ENCODE results near the gene POU2AF3. TPM values are rescaled to one million over a fixed set of nuclear protein-coding genes. Genes with fewer than 3 reads are reported as not detected.

Gene POU2AF3, protein sequence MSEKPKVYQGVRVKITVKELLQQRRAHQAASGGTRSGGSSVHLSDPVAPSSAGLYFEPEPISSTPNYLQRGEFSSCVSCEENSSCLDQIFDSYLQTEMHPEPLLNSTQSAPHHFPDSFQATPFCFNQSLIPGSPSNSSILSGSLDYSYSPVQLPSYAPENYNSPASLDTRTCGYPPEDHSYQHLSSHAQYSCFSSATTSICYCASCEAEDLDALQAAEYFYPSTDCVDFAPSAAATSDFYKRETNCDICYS
- 2.4 and 3.4 TPM in 2 replicates for polyA plus RNA-seq (2013)

DNA sequence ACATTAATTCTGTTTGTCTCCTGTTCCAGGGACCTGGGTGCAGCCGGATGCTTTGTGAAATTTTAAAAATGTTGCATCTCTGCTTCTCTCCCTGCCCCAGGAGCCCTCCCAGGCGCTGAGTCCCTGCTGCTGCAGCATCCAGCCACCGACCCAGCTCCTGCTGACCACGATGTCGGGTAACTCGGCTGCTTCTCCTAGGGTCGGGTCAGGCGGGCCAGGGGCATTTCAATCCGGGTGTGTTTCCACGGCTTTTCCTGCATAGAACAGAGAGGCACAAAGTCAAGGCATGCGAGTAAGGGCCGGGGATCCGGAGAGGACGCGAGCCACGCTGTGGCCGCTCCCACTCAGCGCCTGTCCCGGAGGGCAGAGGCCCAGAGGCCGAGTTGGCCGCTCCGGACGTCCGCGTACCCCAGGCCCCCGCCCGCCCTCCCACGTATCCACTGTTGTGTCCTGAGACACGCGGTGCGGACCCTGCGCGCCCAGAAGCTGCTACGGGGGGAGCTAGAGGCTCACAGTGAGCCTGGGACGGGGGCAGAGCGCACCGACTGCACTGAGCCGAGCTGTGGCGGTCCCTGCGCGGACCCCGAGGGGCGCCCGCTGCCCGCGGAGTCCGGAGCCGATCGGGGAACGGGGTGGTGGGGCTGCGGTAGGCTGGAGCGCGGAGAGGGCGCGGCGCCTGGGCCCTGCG is at the start of gene POU2AF3:
POU2AF3 (plus strand) TSS at position 134 of the 688 bp plus-strand sequence; CDS start at position 170, 36 bp downstream.
- Histone ChIP-seq H3K4me1 (ENCODE audit: control insufficient read depth in 1 of 2, insufficient read depth in 2 of 2, low read length in 2 of 2) (peaks cover 4 to 11% of the 10 kb centered on the region in 2 experiments), H3K9me3 (ENCODE audit: insufficient read depth, low read depth, low read length) (no peaks in the 10 kb centered on the region), H3K27me3 (ENCODE audit: insufficient read depth, low read length) (no peaks in the 10 kb centered on the region), H3K27ac (ENCODE audit: low read depth, low read length) (no peak within 1 kb of the TSS), H3K4me3 (ENCODE audit: low read depth, low read length) (peak within 1 kb of the TSS; percentile 73), H2AK5ac (ENCODE audit: low read length) (no peak within 1 kb of the TSS), H4K91ac (ENCODE audit: low read depth, low read length) (peak within 1 kb of the TSS; percentile 88), H2BK120ac (ENCODE audit: insufficient read depth, low read length, poor library complexity) (peak within 1 kb of the TSS; percentile 83), H4K8ac (ENCODE audit: low read depth, low read length) (peak within 1 kb of the TSS; percentile 59), H2BK12ac (ENCODE audit: low read length) (peak within 1 kb of the TSS; percentile 23), H3K79me1 (ENCODE audit: low read length) (peaks cover 19% of the 10 kb centered on the region), H3K36me3 (ENCODE audit: control insufficient read depth in 1 of 2, insufficient read depth in 2 of 2, low read length in 2 of 2) (no peaks in the 10 kb centered on the region), H3K4ac (ENCODE audit: low read depth, low read length) (peak within 1 kb of the TSS; percentile 4), H4K12ac (ENCODE audit: low read depth, low read length) (peak within 1 kb of the TSS; percentile 21), H2BK5ac (ENCODE audit: low read depth, low read length, poor library complexity) (peak within 1 kb of the TSS; percentile 36), H3K18ac (ENCODE audit: low read length) (peak within 1 kb of the TSS; percentile 65), H3K14ac (ENCODE audit: low read length) (peak within 1 kb of the TSS; percentile 49), H3K23ac (ENCODE audit: low read length) (no peak within 1 kb of the TSS), H3K79me2 (ENCODE audit: control insufficient read depth, insufficient read depth, low read length, poor library complexity) (peaks cover 9% of the 10 kb centered on the region), H2AFZ (ENCODE audit: insufficient read depth, low read length, poor library complexity) (peak within 1 kb of the TSS; percentile 77), H3K9ac (ENCODE audit: low read length) (peak within 1 kb of the TSS; percentile 59), H3K4me2 (ENCODE audit: low read length) (peak within 1 kb of the TSS; percentile 93)
- no peak for DNase-seq
- no CpG with 5 or more reads among the region's 57 CpGs for WGBS (ENCODE audit: extremely low coverage, insufficient coverage, insufficient read length)

DNA sequence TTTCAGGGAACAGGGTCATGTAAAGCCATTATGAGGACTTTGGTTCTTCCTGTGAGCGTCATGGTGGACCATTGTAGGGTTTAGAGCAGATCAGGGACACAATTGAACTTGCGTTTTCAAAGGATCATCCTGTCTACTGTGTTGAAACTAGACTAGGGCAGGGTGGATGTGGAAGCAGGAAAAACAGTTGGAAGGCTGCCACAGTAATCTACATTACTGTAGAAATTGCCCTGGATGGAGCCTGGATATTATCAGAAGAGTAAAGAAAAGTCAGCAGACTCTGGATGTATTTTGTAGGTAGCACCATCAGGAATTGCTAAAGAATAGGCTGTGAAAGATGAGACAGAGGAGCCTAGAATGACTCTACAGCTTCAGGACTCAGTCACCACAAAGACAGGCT is 47.4 kb upstream of the POU2AF3 start:
- Histone ChIP-seq H2BK12ac (ENCODE audit: low read length) (no peak overlapping the region), H3K27ac (ENCODE audit: low read depth, low read length) (no peak overlapping the region), H2AFZ (ENCODE audit: insufficient read depth, low read length, poor library complexity) (no peak overlapping the region), H2BK120ac (ENCODE audit: insufficient read depth, low read length, poor library complexity) (no peak overlapping the region), H2BK5ac (ENCODE audit: low read depth, low read length, poor library complexity) (no peak overlapping the region), H4K8ac (ENCODE audit: low read depth, low read length) (no peak overlapping the region), H3K4me2 (ENCODE audit: low read length) (no peak overlapping the region), H3K79me1 (ENCODE audit: low read length) (no peaks in the 10 kb centered on the region), H3K79me2 (ENCODE audit: control insufficient read depth, insufficient read depth, low read length, poor library complexity) (no peaks in the 10 kb centered on the region), H3K14ac (ENCODE audit: low read length) (no peak overlapping the region), H3K4me1 (ENCODE audit: control insufficient read depth in 1 of 2, insufficient read depth in 2 of 2, low read length in 2 of 2) (peaks cover 0 to 2% of the 10 kb centered on the region in 2 experiments), H3K18ac (ENCODE audit: low read length) (no peak overlapping the region), H4K91ac (ENCODE audit: low read depth, low read length) (no peak overlapping the region), H3K23ac (ENCODE audit: low read length) (no peak overlapping the region), H4K12ac (ENCODE audit: low read depth, low read length) (no peak overlapping the region), H3K36me3 (ENCODE audit: control insufficient read depth in 1 of 2, insufficient read depth in 2 of 2, low read length in 2 of 2) (no peaks in the 10 kb centered on the region), H3K9me3 (ENCODE audit: insufficient read depth, low read depth, low read length) (peaks cover 2% of the 10 kb centered on the region), H3K4ac (ENCODE audit: low read depth, low read length) (no peak overlapping the region), H2AK5ac (ENCODE audit: low read length) (no peak overlapping the region), H3K27me3 (ENCODE audit: insufficient read depth, low read length) (no peaks in the 10 kb centered on the region), H3K4me3 (ENCODE audit: low read depth, low read length) (no peak overlapping the region), H3K9ac (ENCODE audit: low read length) (no peak overlapping the region)
- no CpG with 5 or more reads among the region's 2 CpGs for WGBS (ENCODE audit: extremely low coverage, insufficient coverage, insufficient read length)
- no peak for DNase-seq

DNA sequence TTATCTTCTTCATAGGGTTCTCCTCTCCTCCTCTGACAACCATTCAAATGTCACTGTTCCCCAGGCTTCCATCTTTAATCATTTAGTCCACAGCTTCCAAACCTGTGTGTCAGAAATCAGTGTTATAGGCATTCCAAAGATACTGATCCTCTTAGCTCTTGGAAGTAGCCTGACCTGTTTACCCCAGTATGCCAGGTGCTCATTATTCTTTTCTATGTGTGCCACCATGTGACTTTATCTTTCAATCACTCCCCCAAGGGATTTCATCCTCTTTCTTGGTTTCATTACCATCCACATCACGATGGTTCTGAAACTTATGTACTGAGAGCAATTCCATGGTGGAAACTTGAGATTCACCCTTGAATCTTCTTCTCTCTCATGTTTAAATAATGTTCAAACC is 45.2 kb upstream of the POU2AF3 start:
- H3K4me2 ChIP-seq (ENCODE audit: low read length), result no peak overlapping the region
- H3K79me2 ChIP-seq (ENCODE audit: control insufficient read depth, insufficient read depth, low read length, poor library complexity), result no peaks in the 10 kb centered on the region
- DNase-seq, result peak; percentile 63 to 91
- H3K27ac ChIP-seq (ENCODE audit: low read depth, low read length), result no peak overlapping the region
- no peak overlapping the region for H3K9ac ChIP-seq (ENCODE audit: low read length)
- no peak overlapping the region for H3K4ac ChIP-seq (ENCODE audit: low read depth, low read length)
- no peaks in the 10 kb centered on the region for H3K36me3 ChIP-seq (ENCODE audit: control insufficient read depth in 1 of 2, insufficient read depth in 2 of 2, low read length in 2 of 2)
- no peak overlapping the region for H4K91ac ChIP-seq (ENCODE audit: low read depth, low read length)
- no peaks in the 10 kb centered on the region for H3K27me3 ChIP-seq (ENCODE audit: insufficient read depth, low read length)
- no peak overlapping the region for H4K12ac ChIP-seq (ENCODE audit: low read depth, low read length)
- no peak overlapping the region for H2BK120ac ChIP-seq (ENCODE audit: insufficient read depth, low read length, poor library complexity)
- WGBS (ENCODE audit: extremely low coverage, insufficient coverage, insufficient read length), result no CpG with 5 or more reads among the region's 1 CpG
- no peak overlapping the region for H3K23ac ChIP-seq (ENCODE audit: low read length)
- H2AFZ ChIP-seq (ENCODE audit: insufficient read depth, low read length, poor library complexity), result no peak overlapping the region
- H3K14ac ChIP-seq (ENCODE audit: low read length), result no peak overlapping the region
- peaks cover 0 to 2% of the 10 kb centered on the region in 2 experiments for H3K4me1 ChIP-seq (ENCODE audit: control insufficient read depth in 1 of 2, insufficient read depth in 2 of 2, low read length in 2 of 2)
- H4K8ac ChIP-seq (ENCODE audit: low read depth, low read length), result no peak overlapping the region
- H3K79me1 ChIP-seq (ENCODE audit: low read length), result no peaks in the 10 kb centered on the region
- H2BK12ac ChIP-seq (ENCODE audit: low read length), result no peak overlapping the region
- H3K9me3 ChIP-seq (ENCODE audit: insufficient read depth, low read depth, low read length), result peaks cover 1% of the 10 kb centered on the region
- H3K18ac ChIP-seq (ENCODE audit: low read length), result no peak overlapping the region
- H2AK5ac ChIP-seq (ENCODE audit: low read length), result no peak overlapping the region
- no peak overlapping the region for H2BK5ac ChIP-seq (ENCODE audit: low read depth, low read length, poor library complexity)
- H3K4me3 ChIP-seq (ENCODE audit: low read depth, low read length), result no peak overlapping the region

- no CpG with 5 or more reads among the region's 5 CpGs for WGBS (ENCODE audit: extremely low coverage, insufficient coverage, insufficient read length)
- DNase-seq, result no peak
- H2AK5ac ChIP-seq (ENCODE audit: low read length), result no peak overlapping the region
- no peak overlapping the region for H3K4me2 ChIP-seq (ENCODE audit: low read length)
- H3K4me1 ChIP-seq (ENCODE audit: control insufficient read depth in 1 of 2, insufficient read depth in 2 of 2, low read length in 2 of 2), result peaks cover 0 to 2% of the 10 kb centered on the region in 2 experiments
- no peak overlapping the region for H3K4me3 ChIP-seq (ENCODE audit: low read depth, low read length)
- H4K12ac ChIP-seq (ENCODE audit: low read depth, low read length), result no peak overlapping the region
- no peaks in the 10 kb centered on the region for H3K36me3 ChIP-seq (ENCODE audit: control insufficient read depth in 1 of 2, insufficient read depth in 2 of 2, low read length in 2 of 2)
- H3K14ac ChIP-seq (ENCODE audit: low read length), result no peak overlapping the region
- no peak overlapping the region for H2BK120ac ChIP-seq (ENCODE audit: insufficient read depth, low read length, poor library complexity)
- H3K18ac ChIP-seq (ENCODE audit: low read length), result no peak overlapping the region
- H3K23ac ChIP-seq (ENCODE audit: low read length), result no peak overlapping the region
- no peak overlapping the region for H4K8ac ChIP-seq (ENCODE audit: low read depth, low read length)
- H3K9me3 ChIP-seq (ENCODE audit: insufficient read depth, low read depth, low read length), result no peaks in the 10 kb centered on the region
- H2AFZ ChIP-seq (ENCODE audit: insufficient read depth, low read length, poor library complexity), result no peak overlapping the region
- no peak overlapping the region for H4K91ac ChIP-seq (ENCODE audit: low read depth, low read length)
- H3K79me1 ChIP-seq (ENCODE audit: low read length), result no peaks in the 10 kb centered on the region
- H3K79me2 ChIP-seq (ENCODE audit: control insufficient read depth, insufficient read depth, low read length, poor library complexity), result no peaks in the 10 kb centered on the region
- no peak overlapping the region for H3K4ac ChIP-seq (ENCODE audit: low read depth, low read length)
- H2BK5ac ChIP-seq (ENCODE audit: low read depth, low read length, poor library complexity), result no peak overlapping the region
- H3K9ac ChIP-seq (ENCODE audit: low read length), result no peak overlapping the region
- no peak overlapping the region for H2BK12ac ChIP-seq (ENCODE audit: low read length)
- H3K27me3 ChIP-seq (ENCODE audit: insufficient read depth, low read length), result no peaks in the 10 kb centered on the region
- H3K27ac ChIP-seq (ENCODE audit: low read depth, low read length), result no peak overlapping the region
These were observed 44.7 kb upstream of the POU2AF3 start for GRCh38 chr11:111253630-111254029.

All from trophoblast cell (in vitro differentiated cells and primary cell).